PC-3 (cell line): ENCODE results near the gene PTPRF.

Experiments used
- CTCF ChIP-seq: fragments of 300-600 bp; sonication (generic); conservative IDR thresholded peaks from 2 replicates; pipeline ENCODE4 v1.5.1; 2017; ENCODE audit warnings: antibody characterized with exemption, low read depth, mild to moderate bottlenecking, low read length
- EZH2 ChIP-seq: fragments of 300-600 bp; sonication (generic); IDR thresholded peaks from one replicate; pipeline ENCODE4 v1.6.1; 2017; ENCODE audit warnings: antibody characterized with exemption, mild to moderate bottlenecking, low read length; ENCODE audit not compliant: unreplicated experiment

- TF ChIP-seq CTCF (no peak), EZH2 (no peak)
Measured at GRCh38 chr1:43621386-43621785, 90.7 kb downstream of the PTPRF start.
